GM23248 (cell line): ENCODE data around the gene PHYKPL.

ENCODE experiments used
- EZH2 ChIP-seq: fragments of 200-600 bp; sonication (generic); IDR thresholded peaks from 2 replicates; pipeline ENCODE4 v1.6.1; 2018; ENCODE audit warnings: antibody characterized with exemption, mild to moderate bottlenecking; ENCODE audit not compliant: insufficient read depth, poor library complexity, severe bottlenecking
- EZH2phosphoT487 ChIP-seq: fragments of 200-600 bp; sonication (generic); IDR thresholded peaks from 2 replicates; pipeline ENCODE4 v1.6.1; 2018; ENCODE audit warnings: antibody characterized with exemption, moderate library complexity, mild to moderate bottlenecking, low read depth; ENCODE audit not compliant: insufficient read depth

GRCh38 chr5:178249191-178249989 is 16.8 kb upstream of the PHYKPL start:
- TF ChIP-seq EZH2phosphoT487 (no peak), EZH2 (no peak)
